Activated naive CD4-positive, alpha-beta T cell treated with anti-CD3 and anti-CD28 coated beads, Interleukin-2, amount 10 ng/mL, durations not matched to agents 7 days and 5 days (primary cell): ENCODE results near the gene RPL26.
"Not testable (repeated sequence)": the region's sequence is repeated elsewhere in the genome, so short reads cannot be mapped to it uniquely, and the experiment has no call there.

Experiments used
- CTCF ChIA-PET: fragments of 350-600 bp; sonication (Branson Sonifier 250); formaldehyde crosslinking; loops from one replicate; lab custom pipeline; 2021; ENCODE audit warnings: antibody characterized with exemption; lab: Charles Lee
- DNase-seq: peaks from one replicate; pipeline ENCODE4 v3.0.0-alpha.2; 2020
- H3K27ac Mint-ChIP-seq: one replicate; pipeline ENCODE4 v1.8.0; 2021; ENCODE audit warnings: mild to moderate bottlenecking, moderate library complexity, mixed read lengths
- H3K27me3 Mint-ChIP-seq: one replicate; pipeline ENCODE4 v1.8.0; 2021; ENCODE audit warnings: mild to moderate bottlenecking, mixed read lengths
- H3K36me3 Mint-ChIP-seq: one replicate; pipeline ENCODE4 v1.8.0; 2021; ENCODE audit warnings: mixed read lengths
- H3K4me1 Mint-ChIP-seq: one replicate; pipeline ENCODE4 v1.8.0; 2021; ENCODE audit warnings: mixed read lengths
- H3K4me3 Mint-ChIP-seq: one replicate; pipeline ENCODE4 v1.8.0; 2021; ENCODE audit warnings: mild to moderate bottlenecking, moderate library complexity, mixed read lengths
- H3K9me3 Mint-ChIP-seq: one replicate; pipeline ENCODE4 v1.8.0; 2021; ENCODE audit warnings: mixed read lengths

RPL26 gene

DNA sequence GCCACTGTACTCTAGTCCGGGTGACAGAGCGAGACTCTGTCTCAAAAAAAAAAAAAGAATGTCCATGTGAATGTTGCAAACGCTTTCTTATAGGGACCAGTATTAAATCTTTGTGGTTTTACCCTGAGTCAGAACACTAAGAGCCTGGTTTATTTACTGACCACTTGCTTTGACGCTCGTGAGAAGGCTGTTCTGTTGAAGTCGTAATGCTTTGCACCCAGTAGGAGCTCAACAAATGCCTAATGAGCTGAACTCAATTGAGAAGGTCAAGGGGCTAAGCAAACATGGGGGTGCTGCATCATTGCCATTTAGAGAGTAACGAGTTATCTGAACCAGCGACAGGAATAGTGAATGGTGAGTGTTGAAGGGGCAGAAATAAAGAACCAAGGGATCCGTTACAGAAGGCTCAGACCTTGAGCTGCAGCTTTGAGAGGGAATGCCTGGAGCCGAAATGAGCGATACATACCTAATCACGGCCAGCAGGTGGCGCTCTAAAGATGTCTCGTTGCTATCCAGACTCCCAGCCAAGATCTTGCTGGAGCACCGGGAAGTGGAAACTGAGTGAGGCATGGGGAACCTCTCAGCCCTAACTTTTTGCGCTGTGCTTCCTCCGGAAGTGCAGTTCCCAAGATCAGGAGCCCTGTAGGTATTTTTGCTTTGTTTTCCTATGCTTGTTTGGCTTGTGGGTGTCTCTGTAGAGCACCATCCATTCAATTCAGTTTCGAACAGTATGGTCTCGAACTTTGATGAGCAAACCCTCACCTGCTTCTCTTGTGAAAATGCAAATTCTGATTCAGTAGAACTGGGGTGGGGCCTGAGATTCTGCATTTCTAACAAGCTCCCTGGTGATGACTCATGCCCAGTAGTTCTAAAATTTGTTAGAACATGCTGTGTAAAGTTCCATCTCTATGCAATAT lies 27.2 kb upstream of the RPL26 start:
- H3K4me1 Mint-ChIP-seq = peaks cover 21% of the 10 kb centered on the region

GRCh38 chr17:8408371-8408770 lies 25.4 kb upstream of the RPL26 start:
- CTCF ChIA-PET = interaction anchor here (1.8 kb wide), 1 partner anchor 334 kb away, joined by 3 read pairs; no protein-coding TSS in a partner anchor
- Mint-ChIP-seq H3K4me1 (peaks cover 17% of the 10 kb centered on the region), H3K36me3 (no peaks in the 10 kb centered on the region), H3K27ac (peak overlapping the region; percentile 2), H3K9me3 (no peaks in the 10 kb centered on the region), H3K4me3 (no peak overlapping the region), H3K27me3 (peaks cover 42% of the 10 kb centered on the region)
- no peak for DNase-seq

More for the DNA sequence above, 27.2 kb upstream of the RPL26 start:
- Mint-ChIP-seq H3K4me3 (no peak overlapping the region), H3K27ac (no peak overlapping the region), H3K36me3 (no peaks in the 10 kb centered on the region), H3K9me3 (no peaks in the 10 kb centered on the region), H3K27me3 (peaks cover 50% of the 10 kb centered on the region)
- CTCF ChIA-PET = interaction anchor here (0.5 to 3.0 kb wide), 28 partner anchors 10 to 732 kb away, joined by 3 to 16 read pairs (median 3); partner anchors contain the start of genes KRABD2, PIK3R6 and RNF222
- peak; percentile 88 for DNase-seq

DNA sequence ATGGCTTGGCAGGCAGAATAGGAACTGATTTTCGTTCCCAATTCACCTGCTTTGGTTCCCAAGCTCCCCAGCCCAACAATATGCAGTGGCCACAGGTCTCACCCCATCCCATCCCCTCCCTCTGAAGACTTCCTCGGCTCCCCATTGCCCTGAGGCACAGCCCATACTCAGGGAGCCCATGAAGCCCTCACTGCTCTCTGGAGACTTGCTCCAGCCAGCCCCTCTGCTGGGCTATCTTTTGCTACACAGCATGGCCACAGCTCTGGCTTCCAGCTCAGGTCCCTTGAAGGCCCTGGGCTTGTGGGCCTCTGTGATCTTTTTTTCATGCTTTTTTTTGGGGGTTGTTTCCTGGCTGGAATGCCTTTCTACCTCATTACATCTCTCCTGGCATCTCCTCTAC lies 23.2 kb upstream of the RPL26 start:
- CTCF ChIA-PET = no interaction called here
- Mint-ChIP-seq H3K27me3 (peaks cover 36% of the 10 kb centered on the region), H3K4me3 (no peak overlapping the region), H3K36me3 (no peaks in the 10 kb centered on the region), H3K4me1 (peaks cover 11% of the 10 kb centered on the region), H3K27ac (no peak overlapping the region), H3K9me3 (no peaks in the 10 kb centered on the region)
- DNase-seq = no peak

GRCh38 chr17:8405499-8406016 lies 22.6 kb upstream of the RPL26 start:
- H3K36me3 Mint-ChIP-seq = no peaks in the 10 kb centered on the region
- peaks cover 32% of the 10 kb centered on the region for H3K27me3 Mint-ChIP-seq
- CTCF ChIA-PET = no interaction called here
- no peak overlapping the region for H3K27ac Mint-ChIP-seq
- peaks cover 11% of the 10 kb centered on the region for H3K4me1 Mint-ChIP-seq
- H3K9me3 Mint-ChIP-seq = no peaks in the 10 kb centered on the region
- DNase-seq = no peak
- no peak overlapping the region for H3K4me3 Mint-ChIP-seq

GRCh38 chr17:8402921-8403536 lies 20.0 kb upstream of the RPL26 start:
- DNase-seq = no peak
- Mint-ChIP-seq H3K27me3 (peaks cover 41% of the 10 kb centered on the region), H3K27ac (no peak overlapping the region), H3K4me1 (no peaks in the 10 kb centered on the region), H3K4me3 (no peak overlapping the region), H3K9me3 (no peaks in the 10 kb centered on the region), H3K36me3 (no peaks in the 10 kb centered on the region)
- CTCF ChIA-PET = no interaction called here

- no peaks in the 10 kb centered on the region for H3K9me3 Mint-ChIP-seq
- no peaks in the 10 kb centered on the region for H3K36me3 Mint-ChIP-seq
- H3K4me3 Mint-ChIP-seq = no peak overlapping the region
- DNase-seq = no peak
- no peaks in the 10 kb centered on the region for H3K4me1 Mint-ChIP-seq
- peaks cover 60% of the 10 kb centered on the region for H3K27me3 Mint-ChIP-seq
- H3K27ac Mint-ChIP-seq = no peak overlapping the region
- CTCF ChIA-PET = no interaction called here
These were observed 18.1 kb upstream of the RPL26 start for GRCh38 chr17:8401107-8401506.

- Mint-ChIP-seq H3K9me3 (no peaks in the 10 kb centered on the region), H3K27ac (no peak overlapping the region), H3K4me3 (no peak overlapping the region), H3K4me1 (peaks cover 3% of the 10 kb centered on the region), H3K27me3 (peaks cover 74% of the 10 kb centered on the region), H3K36me3 (no peaks in the 10 kb centered on the region)
- CTCF ChIA-PET = interaction anchor here (1.7 kb wide), 1 partner anchor 11 kb away, joined by 9 read pairs; no protein-coding TSS in a partner anchor
- DNase-seq = no peak
These were observed 16.0 kb upstream of the RPL26 start for GRCh38 chr17:8398980-8399379.

GRCh38 chr17:8397636-8398035 lies 14.6 kb upstream of the RPL26 start, which contains the start of gene RNF222:
TSS of gene RNF222 (minus strand) at chr17:8397827. CDS start at chr17:8393461, 4,366 bp downstream.
- peaks cover 11% of the 10 kb centered on the region for H3K4me1 Mint-ChIP-seq
- no peak within 1 kb of the TSS for H3K27ac Mint-ChIP-seq
- H3K36me3 Mint-ChIP-seq = no peaks in the 10 kb centered on the region
- no peak within 1 kb of the TSS for H3K4me3 Mint-ChIP-seq
- no peaks in the 10 kb centered on the region for H3K9me3 Mint-ChIP-seq
- CTCF ChIA-PET = interaction anchor here (1.5 kb wide), 1 partner anchor 13 kb away, joined by 3 read pairs; no protein-coding TSS in a partner anchor
- H3K27me3 Mint-ChIP-seq = peaks cover 75% of the 10 kb centered on the region
- DNase-seq = no peak

GRCh38 chr17:8394497-8394896 lies 11.5 kb upstream of the RPL26 start:
- Mint-ChIP-seq H3K4me1 (peaks cover 11% of the 10 kb centered on the region), H3K27me3 (peaks cover 59% of the 10 kb centered on the region)
- CTCF ChIA-PET, H3K4me3 Mint-ChIP-seq, H3K27ac Mint-ChIP-seq, H3K36me3 Mint-ChIP-seq, DNase-seq, H3K9me3 Mint-ChIP-seq: not testable (repeated sequence)

DNA sequence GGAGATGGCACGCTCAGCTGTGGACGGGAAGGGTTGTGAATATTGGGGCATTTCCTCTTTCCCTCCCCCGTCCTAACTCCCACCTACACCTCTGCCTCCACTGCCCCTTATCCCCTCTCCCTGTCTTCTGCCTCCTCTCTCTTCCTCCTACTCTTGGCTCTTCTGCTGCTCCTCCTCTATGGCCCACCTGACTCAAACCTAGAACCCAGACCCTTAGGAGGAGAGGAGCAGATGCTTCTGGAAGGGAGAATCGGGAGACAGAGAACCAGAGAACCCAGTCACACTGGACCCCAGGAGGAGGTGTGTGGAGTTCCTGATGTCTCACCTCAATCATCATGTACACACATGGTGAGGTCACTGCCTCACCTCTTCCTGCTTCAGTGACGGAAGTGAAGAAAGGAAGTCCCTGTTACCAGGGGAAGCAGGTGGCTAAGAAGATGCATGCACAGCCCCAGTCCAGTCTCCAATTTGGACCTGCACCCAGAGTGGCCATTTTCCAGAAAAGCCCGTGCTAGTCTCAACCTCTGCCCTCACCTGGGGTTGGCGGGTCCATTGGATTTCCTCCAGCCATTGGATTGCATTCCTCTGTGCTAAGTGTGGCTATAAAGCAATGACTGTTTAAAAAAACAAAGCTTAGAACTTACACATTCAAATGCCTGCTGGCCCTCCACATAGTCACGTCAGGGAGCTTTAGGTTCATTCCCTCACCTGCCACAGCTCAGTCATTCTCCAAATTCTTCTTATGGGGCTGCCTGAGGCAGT lies 10.7 kb upstream of the RPL26 start:
- Mint-ChIP-seq H3K4me3 (no peak overlapping the region), H3K27ac (peak overlapping the region; percentile 85), H3K36me3 (no peaks in the 10 kb centered on the region), H3K27me3 (peaks cover 52% of the 10 kb centered on the region), H3K9me3 (no peaks in the 10 kb centered on the region), H3K4me1 (peaks cover 11% of the 10 kb centered on the region)
- CTCF ChIA-PET = interaction anchor here (1.1 kb wide), 1 partner anchor 11 kb away, joined by 3 read pairs; the partner anchor contains the start of gene RPL26
- peak; percentile 59 for DNase-seq

DNA sequence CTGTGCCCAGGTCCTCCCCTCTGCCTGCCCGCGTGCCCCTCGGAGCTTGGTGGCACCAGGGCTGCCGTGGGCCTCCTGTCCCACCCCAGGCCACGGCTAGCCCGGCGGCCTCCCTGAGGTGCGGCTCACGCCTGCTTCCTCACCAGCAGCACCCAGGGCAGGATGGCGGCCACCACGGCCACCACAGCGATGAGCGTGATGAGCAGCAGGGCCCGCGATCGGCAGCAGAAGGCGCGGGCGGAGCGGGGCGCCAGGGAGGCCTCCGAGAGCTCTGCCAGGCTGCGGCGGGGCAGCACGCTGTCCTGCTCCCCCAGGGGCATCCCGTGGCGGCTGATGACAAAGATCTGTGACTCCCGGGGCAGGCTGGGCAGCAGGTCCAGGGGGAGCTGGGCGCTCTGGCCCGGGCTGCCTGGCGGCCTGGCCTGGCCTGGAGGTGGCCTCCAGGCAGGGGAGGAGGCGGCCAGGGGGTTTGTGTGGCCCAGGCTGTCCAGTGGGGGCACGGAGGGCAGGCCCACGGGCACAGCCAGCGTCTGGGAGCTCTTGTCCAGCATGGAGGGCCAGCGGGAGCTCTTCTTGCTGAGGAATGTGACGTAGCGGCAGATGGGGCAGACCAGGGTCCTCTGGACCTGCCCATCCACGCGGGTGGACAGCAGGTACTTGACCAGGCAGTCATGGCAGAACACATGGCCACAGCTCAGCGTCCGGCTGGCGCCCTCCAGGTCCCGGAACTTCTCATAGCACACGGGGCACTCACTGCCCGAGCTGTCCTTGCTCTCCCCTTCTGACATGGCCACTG lies 9.9 kb upstream of the RPL26 start:
- no peak for DNase-seq
- no peak overlapping the region for H3K4me3 Mint-ChIP-seq
- peak overlapping the region; percentile 85 for H3K27ac Mint-ChIP-seq
- H3K9me3 Mint-ChIP-seq = no peaks in the 10 kb centered on the region
- H3K36me3 Mint-ChIP-seq = no peaks in the 10 kb centered on the region
- peaks cover 11% of the 10 kb centered on the region for H3K4me1 Mint-ChIP-seq
- H3K27me3 Mint-ChIP-seq = peaks cover 45% of the 10 kb centered on the region
- CTCF ChIA-PET = interaction anchor here (1.1 kb wide), 1 partner anchor 10 kb away, joined by 3 read pairs; the partner anchor contains the start of gene RPL26

GRCh38 chr17:8392274-8392673 lies 9.3 kb upstream of the RPL26 start:
- no peak overlapping the region for H3K4me3 Mint-ChIP-seq
- H3K27me3 Mint-ChIP-seq = peaks cover 39% of the 10 kb centered on the region
- CTCF ChIA-PET = interaction anchor here (1.1 kb wide), 1 partner anchor 10 kb away, joined by 3 read pairs; the partner anchor contains the start of gene RPL26
- DNase-seq = no peak
- peaks cover 11% of the 10 kb centered on the region for H3K4me1 Mint-ChIP-seq
- H3K36me3 Mint-ChIP-seq = no peaks in the 10 kb centered on the region
- H3K27ac Mint-ChIP-seq = no peak overlapping the region
- no peaks in the 10 kb centered on the region for H3K9me3 Mint-ChIP-seq

DNA sequence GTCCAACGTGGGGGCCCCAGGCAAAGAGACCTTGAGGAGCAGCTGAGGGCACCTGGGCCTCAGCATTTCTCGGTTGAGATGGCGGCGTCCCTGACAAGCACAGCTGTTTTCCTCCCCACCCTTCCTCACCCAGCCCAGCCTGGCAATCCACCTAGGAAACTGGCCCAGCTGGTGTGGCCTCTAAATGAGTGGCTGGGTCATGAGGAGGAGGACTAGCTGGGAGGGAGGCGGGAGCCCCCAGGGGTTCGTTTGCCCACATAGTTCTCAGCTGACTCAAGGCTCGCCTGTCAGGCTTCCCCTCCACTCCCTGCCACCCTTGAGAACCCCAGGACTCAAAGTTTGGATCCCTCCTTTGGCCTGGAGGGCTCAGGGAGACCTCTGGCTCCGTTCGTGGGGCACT lies 8.7 kb upstream of the RPL26 start:
- H3K27me3 Mint-ChIP-seq = peaks cover 33% of the 10 kb centered on the region
- no peak overlapping the region for H3K4me3 Mint-ChIP-seq
- H3K36me3 Mint-ChIP-seq = no peaks in the 10 kb centered on the region
- no peak for DNase-seq
- H3K4me1 Mint-ChIP-seq = peaks cover 14% of the 10 kb centered on the region
- H3K9me3 Mint-ChIP-seq = no peaks in the 10 kb centered on the region
- CTCF ChIA-PET = no interaction called here
- no peak overlapping the region for H3K27ac Mint-ChIP-seq
